CD1c-positive myeloid dendritic cell (primary cell): Measurements from ENCODE around the gene RNF187.

Experiments used
- DNase-seq: peaks from one replicate; pipeline ENCODE4 v3.0.0-alpha.2; 2016; ENCODE audit errors: extremely low spot score

The RNF187 gene

GRCh38 chr1:228487336-228488124 is at the start of gene RNF187:
Gene RNF187, plus strand, starts transcription at chr1:228487382.
- DNase-seq = peak; percentile 89

- DNase-seq = no peak
Measured at GRCh38 chr1:228437424-228437962, 49.7 kb upstream of the RNF187 start.

- no peak for DNase-seq
Measured at GRCh38 chr1:228438266-228438665, 48.9 kb upstream of the RNF187 start.

GRCh38 chr1:228440761-228441500 is 46.3 kb upstream of the RNF187 start:
- no peak for DNase-seq

GRCh38 chr1:228443395-228443794 is 43.8 kb upstream of the RNF187 start:
- no peak for DNase-seq

- no peak for DNase-seq
Measured at GRCh38 chr1:228445490-228445842, 41.7 kb upstream of the RNF187 start.

- DNase-seq = peak; percentile 64
Measured at GRCh38 chr1:228445843-228446650, 41.1 kb upstream of the RNF187 start.

GRCh38 chr1:228446852-228447251 is 40.3 kb upstream of the RNF187 start:
- no peak for DNase-seq

- DNase-seq = no peak
Measured at GRCh38 chr1:228448372-228448771, 38.8 kb upstream of the RNF187 start.

- no peak for DNase-seq
Measured at GRCh38 chr1:228450200-228450599, 37.0 kb upstream of the RNF187 start.

GRCh38 chr1:228452194-228453021 is 34.8 kb upstream of the RNF187 start:
- no peak for DNase-seq

- no peak for DNase-seq
Measured at GRCh38 chr1:228453022-228453560, 34.1 kb upstream of the RNF187 start.

- no peak for DNase-seq
Measured at GRCh38 chr1:228453614-228454013, 33.6 kb upstream of the RNF187 start.

GRCh38 chr1:228454238-228454637 is 32.9 kb upstream of the RNF187 start:
- no peak for DNase-seq

- DNase-seq = no peak
Measured at GRCh38 chr1:228455715-228456114, 31.5 kb upstream of the RNF187 start.

GRCh38 chr1:228456252-228457016 is 30.7 kb upstream of the RNF187 start:
- DNase-seq = no peak

- no peak for DNase-seq
Measured at GRCh38 chr1:228457017-228457395, 30.2 kb upstream of the RNF187 start.

- DNase-seq = peak; percentile 97
Measured at GRCh38 chr1:228457396-228458176, 29.6 kb upstream of the RNF187 start.
